ENCODE data around the gene AKT3.

AKT3 gene

DNA sequence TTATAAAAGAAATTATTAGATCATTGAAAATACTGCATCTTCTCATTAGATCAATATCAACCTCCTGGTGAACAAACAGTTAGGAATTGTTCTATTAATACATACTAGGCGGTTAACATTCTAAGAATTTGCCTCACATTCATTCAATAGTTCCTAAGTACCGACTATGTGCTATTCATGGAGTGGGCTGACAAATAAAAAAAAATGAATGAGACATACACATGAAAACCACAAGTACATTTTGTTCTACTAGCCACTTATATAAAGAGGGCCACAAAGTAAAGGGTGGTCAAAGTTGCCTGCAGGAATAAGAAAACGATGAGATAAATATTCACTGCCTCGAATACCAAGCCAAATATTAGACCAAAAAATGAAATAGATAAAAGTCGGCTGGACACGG, 299.8 kb downstream of the AKT3 start:
- no peak for DNase-seq (ENCODE audit: low spot score)

GRCh38 chr1:243549791-243550190, 300.3 kb downstream of the AKT3 start:
- DNase-seq (ENCODE audit: low spot score), result no peak

- no peak for DNase-seq (ENCODE audit: low spot score)
These were observed 300.9 kb downstream of the AKT3 start for GRCh38 chr1:243549108-243549507.

DNA sequence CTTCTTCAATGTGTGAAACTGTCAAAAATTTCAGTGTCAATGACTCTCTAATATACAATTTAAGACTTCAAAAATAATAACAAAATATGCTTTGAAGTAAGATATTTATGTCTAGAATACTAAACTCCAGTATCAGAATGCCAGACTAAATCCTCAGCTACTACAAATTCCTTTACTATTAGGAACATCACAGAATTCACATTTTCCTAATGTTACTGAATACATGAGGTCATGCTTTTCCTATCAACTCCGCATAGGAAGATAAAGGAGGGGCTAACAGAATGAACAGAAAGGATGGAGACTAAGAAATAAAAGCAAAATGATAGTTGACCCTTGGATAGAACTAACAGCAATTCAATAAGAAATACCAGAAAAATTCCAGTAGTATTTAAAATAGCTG, 301.5 kb downstream of the AKT3 start:
- DNase-seq (ENCODE audit: low spot score), result no peak

DNA sequence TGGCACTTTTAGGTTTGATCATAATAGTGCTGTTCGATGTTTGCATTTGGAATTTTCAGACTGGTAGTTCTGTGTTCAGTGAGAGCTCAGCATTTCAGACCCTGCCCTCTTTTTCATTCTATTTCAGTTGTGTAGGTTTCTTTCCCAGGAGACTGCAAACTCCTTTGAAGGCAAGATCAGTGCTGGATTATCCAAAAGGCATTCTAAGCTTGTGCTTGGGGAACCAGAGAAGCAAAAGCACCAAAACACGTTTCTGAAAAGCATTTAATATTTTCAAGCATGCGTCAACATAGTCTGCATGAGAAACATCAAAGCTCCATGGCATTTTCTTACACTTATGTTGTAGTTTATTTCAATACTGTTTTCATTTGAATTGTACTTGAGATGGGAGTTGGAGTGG, 302.2 kb downstream of the AKT3 start:
- no peak for DNase-seq (ENCODE audit: low spot score)

GRCh38 chr1:243546457-243546856, 303.6 kb downstream of the AKT3 start:
- no peak for DNase-seq (ENCODE audit: low spot score)

DNA sequence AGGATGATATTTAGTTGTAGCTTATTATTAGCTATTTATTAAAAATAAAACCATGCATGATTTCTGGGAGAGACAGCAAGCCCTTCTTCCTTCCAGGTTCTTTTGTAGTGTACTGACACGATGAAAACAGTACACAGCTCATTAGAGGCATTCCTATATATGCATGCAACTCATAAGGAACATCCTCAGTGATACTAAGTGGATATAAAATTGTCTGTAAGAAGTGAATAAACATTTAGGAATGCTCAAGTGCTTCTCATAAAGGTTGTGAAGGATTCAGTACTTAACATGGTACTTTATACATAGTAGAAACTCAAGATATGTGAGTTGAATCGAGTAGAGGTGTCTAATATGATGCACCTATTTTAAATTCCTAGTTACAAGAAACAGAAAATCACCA, 306.5 kb downstream of the AKT3 start:
- DNase-seq (ENCODE audit: low spot score), result no peak

DNA sequence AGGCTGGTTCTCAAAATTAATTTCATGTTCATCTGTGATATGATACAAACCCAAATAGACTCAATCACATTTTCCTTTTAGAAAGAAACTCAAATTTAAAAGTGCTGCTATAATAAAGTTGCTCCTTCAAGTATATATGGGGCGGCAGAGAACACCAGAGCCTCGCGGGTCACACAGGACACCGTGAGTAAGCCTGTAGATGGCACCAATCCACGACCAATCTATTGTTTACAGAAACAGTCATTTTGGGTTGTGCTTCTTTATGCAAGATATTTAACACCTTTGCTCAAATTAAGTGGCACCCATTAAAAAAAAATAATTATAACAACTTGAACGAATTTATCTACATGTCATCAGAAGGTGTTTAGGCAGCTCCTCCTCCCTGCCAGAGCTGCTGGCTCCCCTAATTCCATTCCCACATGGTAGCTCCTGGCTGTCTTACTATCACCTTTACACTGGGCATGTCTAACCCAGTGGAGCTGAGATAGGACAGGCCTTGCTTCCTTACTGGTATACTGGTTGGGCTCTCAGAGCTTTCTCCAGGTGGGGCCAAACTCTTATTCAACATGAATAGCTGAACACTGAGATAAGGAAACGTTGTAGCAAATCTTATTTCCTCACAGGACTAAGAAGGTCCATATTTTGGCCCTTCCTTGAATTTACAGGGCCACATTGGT, 307.2 kb downstream of the AKT3 start:
- no peak for DNase-seq (ENCODE audit: low spot score)

DNA sequence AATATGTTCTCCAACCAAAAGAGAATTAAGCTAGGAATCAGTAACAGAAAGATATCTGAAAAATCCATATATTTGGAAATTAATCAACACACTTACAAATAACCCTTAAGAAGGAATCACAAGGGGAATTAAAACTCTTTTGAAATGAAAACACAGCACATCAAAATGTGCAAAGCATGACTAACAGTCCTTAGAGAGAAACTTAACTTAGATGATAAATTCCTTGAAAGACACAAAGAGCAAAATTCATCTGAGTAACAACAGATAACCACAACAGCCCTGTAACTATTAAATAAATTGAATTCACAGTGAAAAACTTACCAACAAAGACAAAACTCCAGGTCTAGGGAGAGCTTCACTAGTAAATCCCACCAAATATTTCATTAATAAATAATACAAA, 310.4 kb downstream of the AKT3 start:
- no peak for DNase-seq (ENCODE audit: low spot score)

GRCh38 chr1:243535014-243535413, 315.0 kb downstream of the AKT3 start:
- DNase-seq (ENCODE audit: low spot score), result no peak

GRCh38 chr1:243529512-243529911, 320.5 kb downstream of the AKT3 start:
- DNase-seq (ENCODE audit: low spot score), result no peak

- DNase-seq (ENCODE audit: low spot score), result no peak
These were observed 321.5 kb downstream of the AKT3 start for GRCh38 chr1:243528459-243529121.

DNA sequence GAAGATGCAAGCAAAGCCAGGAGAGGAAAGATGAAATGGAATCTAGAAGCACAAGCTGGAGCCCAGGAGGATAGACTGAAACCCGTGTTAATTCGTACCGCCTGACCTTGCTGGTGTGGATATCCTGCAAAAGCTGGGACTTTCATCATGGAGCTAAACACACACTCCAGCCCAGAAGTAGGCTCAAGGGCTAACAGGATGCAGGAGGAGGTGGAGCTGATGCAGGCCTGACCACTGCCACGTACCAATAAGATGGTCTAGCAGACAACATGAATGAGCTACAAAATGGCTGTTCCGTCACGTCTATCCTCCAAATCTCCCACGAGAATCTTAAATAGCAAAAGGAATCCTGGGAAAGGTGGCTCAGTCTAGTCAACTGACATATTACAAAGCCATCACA, 323.9 kb downstream of the AKT3 start:
- DNase-seq (ENCODE audit: low spot score), result no peak

DNA sequence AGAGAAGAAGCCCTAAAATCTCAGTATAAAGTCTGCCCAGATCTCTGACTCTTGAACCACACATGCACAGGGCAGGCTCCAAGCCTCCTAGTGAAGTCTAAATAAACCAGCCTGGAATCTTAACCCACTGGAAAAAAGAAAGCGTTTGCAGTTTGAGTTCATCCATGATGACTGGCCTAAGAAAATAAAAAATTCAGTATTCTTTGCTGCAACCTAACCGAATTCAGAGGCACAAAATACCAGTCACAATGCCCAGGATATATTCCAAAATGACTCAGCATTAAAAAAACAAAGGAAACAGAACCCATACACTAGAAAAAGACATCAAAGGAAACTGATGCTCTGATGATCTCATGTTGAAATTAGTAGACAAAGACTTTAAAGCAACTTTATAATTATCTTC, 325.0 kb downstream of the AKT3 start:
- no peak for DNase-seq (ENCODE audit: low spot score)

GRCh38 chr1:243523766-243524165, 326.3 kb downstream of the AKT3 start:
- DNase-seq (ENCODE audit: low spot score), result no peak

DNA sequence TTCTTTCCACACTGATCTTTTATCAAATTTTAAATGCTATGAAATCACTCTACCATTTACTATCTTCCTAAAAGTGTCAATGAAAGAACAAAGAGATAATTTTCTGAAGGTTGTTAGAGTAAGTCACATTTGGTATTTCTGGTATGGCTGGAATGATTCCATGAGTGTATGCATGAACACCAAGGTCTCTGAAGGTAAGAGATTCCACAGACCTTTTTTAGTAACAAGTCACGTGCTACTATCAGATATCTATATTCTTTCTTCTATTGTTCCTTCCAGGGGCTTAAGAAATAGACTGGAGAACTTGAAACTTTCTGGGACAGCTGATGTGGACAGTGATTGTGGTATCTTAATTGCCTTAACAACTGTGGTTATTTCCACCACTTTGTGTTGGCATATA, 329.2 kb downstream of the AKT3 start:
- DNase-seq (ENCODE audit: low spot score), result no peak

DNA sequence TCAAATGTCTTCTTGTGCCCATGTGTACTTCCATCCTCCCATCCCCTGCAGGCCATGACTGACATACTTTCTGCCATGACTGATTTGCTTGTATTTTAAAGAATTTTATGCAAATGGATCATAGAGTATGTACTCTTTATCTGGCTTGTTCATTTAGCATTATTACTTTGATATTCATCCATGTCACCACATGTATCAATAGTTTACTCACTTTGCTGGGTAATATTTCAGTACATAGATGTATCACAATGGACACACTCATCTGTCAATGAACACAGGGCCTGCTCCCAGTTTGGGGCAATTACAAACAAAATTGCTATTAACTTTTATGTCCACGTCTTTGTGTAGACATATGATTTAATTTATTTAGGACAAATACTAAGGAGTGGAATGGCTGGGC, 335.1 kb downstream of the AKT3 start:
- DNase-seq (ENCODE audit: low spot score), result no peak

- DNase-seq (ENCODE audit: low spot score), result no peak
These were observed 336.1 kb downstream of the AKT3 start for GRCh38 chr1:243513726-243514491.

GRCh38 chr1:243510928-243511327, 339.1 kb downstream of the AKT3 start:
- DNase-seq (ENCODE audit: low spot score), result no peak

GRCh38 chr1:243508943-243509342, 341.1 kb downstream of the AKT3 start:
- no peak for DNase-seq (ENCODE audit: low spot score)

DNA sequence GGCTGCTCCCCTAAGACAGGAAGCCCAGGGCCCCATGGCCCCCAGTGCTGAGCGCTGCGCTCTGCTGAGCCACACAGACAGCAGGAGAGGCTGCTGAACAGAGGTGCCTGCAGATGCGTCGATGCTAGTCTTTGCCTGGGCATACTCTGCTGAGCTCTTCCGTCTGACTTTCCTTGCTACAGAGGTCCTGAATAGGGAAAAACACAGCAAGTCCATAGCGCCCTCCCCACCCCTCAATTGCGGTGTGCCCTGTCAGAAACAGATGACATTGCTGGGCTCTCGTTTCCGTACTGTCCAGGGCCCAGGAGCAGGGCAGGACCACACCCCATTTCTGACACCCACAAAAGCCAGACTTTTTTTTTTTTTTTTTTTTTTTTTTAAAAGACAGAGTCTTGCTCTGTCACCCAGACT, 341.7 kb downstream of the AKT3 start:
- DNase-seq (ENCODE audit: low spot score), result no peak

- no peak for DNase-seq (ENCODE audit: low spot score)
These were observed 342.3 kb downstream of the AKT3 start for GRCh38 chr1:243507672-243508302.

Data from RKO (cell line).